ENCODE data around the gene ANKRD36.
"Not testable (repeated sequence)": the region's sequence is repeated elsewhere in the genome, so short reads cannot be mapped to it uniquely, and the experiment has no call there.

The ANKRD36 gene

GRCh38 chr2:97112320-97113049 lies 468 bp upstream of the ANKRD36 start:
- DNase-seq: not testable (repeated sequence)

- not testable (repeated sequence) for DNase-seq
Observed at GRCh38 chr2:97113882-97114255, 916 bp downstream of the ANKRD36 start.

GRCh38 chr2:97129090-97129489 lies 16.1 kb downstream of the ANKRD36 start:
- not testable (repeated sequence) for DNase-seq

GRCh38 chr2:97144016-97144415 lies 31.1 kb downstream of the ANKRD36 start:
- DNase-seq: not testable (repeated sequence)

GRCh38 chr2:97166548-97166947 lies 53.6 kb downstream of the ANKRD36 start:
- not testable (repeated sequence) for DNase-seq

GRCh38 chr2:97167938-97168337 lies 55.0 kb downstream of the ANKRD36 start:
- DNase-seq: not testable (repeated sequence)

GRCh38 chr2:97168583-97168982 lies 55.6 kb downstream of the ANKRD36 start:
- not testable (repeated sequence) for DNase-seq

GRCh38 chr2:97180391-97180790 lies 67.4 kb downstream of the ANKRD36 start:
- DNase-seq: not testable (repeated sequence)

GRCh38 chr2:97195349-97195748 lies 82.4 kb downstream of the ANKRD36 start:
- DNase-seq: not testable (repeated sequence)

- DNase-seq: not testable (repeated sequence)
Observed at GRCh38 chr2:97197251-97197650, 84.3 kb downstream of the ANKRD36 start.

- DNase-seq: not testable (repeated sequence)
Observed at GRCh38 chr2:97200887-97201286, 87.9 kb downstream of the ANKRD36 start.

GRCh38 chr2:97202643-97203250 lies 89.8 kb downstream of the ANKRD36 start:
- not testable (repeated sequence) for DNase-seq

GRCh38 chr2:97210325-97210724 lies 97.4 kb downstream of the ANKRD36 start:
- DNase-seq: no peak

- not testable (repeated sequence) for DNase-seq
Observed at GRCh38 chr2:97215025-97215424, 102.1 kb downstream of the ANKRD36 start.

- DNase-seq: not testable (repeated sequence)
Observed at GRCh38 chr2:97230848-97231585, 118.1 kb downstream of the ANKRD36 start.

GRCh38 chr2:97232981-97233380 lies 120.0 kb downstream of the ANKRD36 start:
- not testable (repeated sequence) for DNase-seq

GRCh38 chr2:97233660-97234295 lies 120.8 kb downstream of the ANKRD36 start:
- not testable (repeated sequence) for DNase-seq

GRCh38 chr2:97261192-97261591 lies 148.2 kb downstream of the ANKRD36 start:
- DNase-seq: not testable (repeated sequence)

- not testable (repeated sequence) for DNase-seq
Observed at GRCh38 chr2:97266449-97266848, 153.5 kb downstream of the ANKRD36 start.

GRCh38 chr2:97267411-97268074 lies 154.6 kb downstream of the ANKRD36 start:
- no peak for DNase-seq

- DNase-seq: not testable (repeated sequence)
Observed at GRCh38 chr2:97268075-97268591, 155.2 kb downstream of the ANKRD36 start.
